Measurements from ENCODE around the gene FAM117B. TPM values are rescaled to one million over a fixed set of nuclear protein-coding genes. Genes with fewer than 3 reads are reported as not detected.

FAM117B gene
- total and polyA plus RNA-seq, 8 donors, result 1.9 to 49.8 (median 13.3) TPM

- peaks cover 0 to 22% (median 17%) of the 10 kb centered on the region in 4 donors for H3K36me3 ChIP-seq
- no peak overlapping the region for H3K27ac ChIP-seq
- WGBS, 5 donors, result 93 to 100% (median 96%) methylated on average over 1 of the region's 1 CpG
- intact Hi-C loops (cut with DNase I; ENCODE audit: low total_unique reads), result no loop called here
- no peaks in the 10 kb centered on the region for H3K4me1 ChIP-seq
- H3K27me3 ChIP-seq, result no peaks in the 10 kb centered on the region
- H3K9me3 ChIP-seq, result peaks cover 8 to 18% (median 14%) of the 10 kb centered on the region in 4 donors
- DNase-seq, result no peak
- H3K4me3 ChIP-seq, result no peak overlapping the region
- TF ChIP-seq POLR2A (IDR thresholded peaks at IDR 0.05), result no peak
- TF ChIP-seq POLR2AphosphoS5 (IDR thresholded peaks at IDR 0.05), result no peak
- TF ChIP-seq CTCF (IDR thresholded peaks at IDR 0.05), result no peak
- TF ChIP-seq EP300 (IDR thresholded peaks at IDR 0.05), result no peak
Measured at GRCh38 chr2:202736826-202737225, 102.1 kb downstream of the FAM117B start.

GRCh38 chr2:202743613-202744012, 108.8 kb downstream of the FAM117B start:
- 93 to 100% (median 97%) methylated on average over 1 of the region's 1 CpG for WGBS, 5 donors
- Histone ChIP-seq H3K36me3 (peaks cover 0 to 12% (median 6%) of the 10 kb centered on the region in 4 donors), H3K4me3 (no peak overlapping the region), H3K27me3 (no peaks in the 10 kb centered on the region), H3K9me3 (peaks cover 0 to 26% (median 8%) of the 10 kb centered on the region in 4 donors), H3K27ac (no peak overlapping the region), H3K4me1 (no peaks in the 10 kb centered on the region)
- TF ChIP-seq POLR2AphosphoS5 (IDR thresholded peaks at IDR 0.05) (no peak), EP300 (IDR thresholded peaks at IDR 0.05) (no peak), POLR2A (IDR thresholded peaks at IDR 0.05) (no peak), CTCF (IDR thresholded peaks at IDR 0.05) (no peak)
- intact Hi-C loops (cut with DNase I; ENCODE audit: low total_unique reads), result no loop called here
- DNase-seq, result no peak

GRCh38 chr2:202749477-202749876, 114.7 kb downstream of the FAM117B start:
- intact Hi-C loops (cut with DNase I; ENCODE audit: low total_unique reads), result no loop called here
- no peak overlapping the region for H3K4me3 ChIP-seq
- WGBS, 5 donors, result 82 to 94% (median 88%) methylated on average over 2 of the region's 2 CpGs

GRCh38 chr2:202750763-202751427, 116.1 kb downstream of the FAM117B start:
- no peaks in the 10 kb centered on the region for H3K27me3 ChIP-seq
- TF ChIP-seq POLR2A (IDR thresholded peaks at IDR 0.05), result no peak
- no peak for TF ChIP-seq EP300 (IDR thresholded peaks at IDR 0.05)
- no peak for TF ChIP-seq POLR2AphosphoS5 (IDR thresholded peaks at IDR 0.05)
- no peak for TF ChIP-seq CTCF (IDR thresholded peaks at IDR 0.05)
- WGBS, 5 donors, result 81 to 89% (median 85%) methylated on average over 3 of the region's 3 CpGs
- H3K9me3 ChIP-seq, result peaks cover 0 to 1% (median 0%) of the 10 kb centered on the region in 4 donors
- intact Hi-C loops (cut with DNase I; ENCODE audit: low total_unique reads), result no loop called here
- H3K36me3 ChIP-seq, result peaks cover 0 to under 1% (median 0%) of the 10 kb centered on the region in 4 donors
- no peak for DNase-seq
- H3K4me3 ChIP-seq, result no peak overlapping the region
- no peaks in the 10 kb centered on the region for H3K4me1 ChIP-seq
- no peak overlapping the region for H3K27ac ChIP-seq

More at GRCh38 chr2:202749477-202749876, 114.7 kb downstream of the FAM117B start:
- H3K9me3 ChIP-seq, result peaks cover 0 to 7% (median 2%) of the 10 kb centered on the region in 4 donors
- TF ChIP-seq CTCF (IDR thresholded peaks at IDR 0.05) (no peak), POLR2AphosphoS5 (IDR thresholded peaks at IDR 0.05) (no peak), EP300 (IDR thresholded peaks at IDR 0.05) (no peak), POLR2A (IDR thresholded peaks at IDR 0.05) (no peak)
- no peak for DNase-seq
- H3K27me3 ChIP-seq, result no peaks in the 10 kb centered on the region
- no peaks in the 10 kb centered on the region for H3K4me1 ChIP-seq
- H3K36me3 ChIP-seq, result no peaks in the 10 kb centered on the region
- H3K27ac ChIP-seq, result no peak overlapping the region
